Stimulated activated CD4-positive, alpha-beta T cell treated with anti-CD3 and anti-CD28 coated beads, TNF-alpha, amount 100 ng/mL, for 1 hour (primary cell): ENCODE data around the gene TEX54.
"Not testable (repeated sequence)": the region's sequence is repeated elsewhere in the genome, so short reads cannot be mapped to it uniquely, and the experiment has no call there.

Experiments
- DNase-seq, 3 donors: peaks; one replicate each; pipeline ENCODE4 v3.0.0-alpha.2; 2020; ENCODE audit warnings: low read depth in 3 of 3, low spot score in 1 of 3

The TEX54 gene

DNA sequence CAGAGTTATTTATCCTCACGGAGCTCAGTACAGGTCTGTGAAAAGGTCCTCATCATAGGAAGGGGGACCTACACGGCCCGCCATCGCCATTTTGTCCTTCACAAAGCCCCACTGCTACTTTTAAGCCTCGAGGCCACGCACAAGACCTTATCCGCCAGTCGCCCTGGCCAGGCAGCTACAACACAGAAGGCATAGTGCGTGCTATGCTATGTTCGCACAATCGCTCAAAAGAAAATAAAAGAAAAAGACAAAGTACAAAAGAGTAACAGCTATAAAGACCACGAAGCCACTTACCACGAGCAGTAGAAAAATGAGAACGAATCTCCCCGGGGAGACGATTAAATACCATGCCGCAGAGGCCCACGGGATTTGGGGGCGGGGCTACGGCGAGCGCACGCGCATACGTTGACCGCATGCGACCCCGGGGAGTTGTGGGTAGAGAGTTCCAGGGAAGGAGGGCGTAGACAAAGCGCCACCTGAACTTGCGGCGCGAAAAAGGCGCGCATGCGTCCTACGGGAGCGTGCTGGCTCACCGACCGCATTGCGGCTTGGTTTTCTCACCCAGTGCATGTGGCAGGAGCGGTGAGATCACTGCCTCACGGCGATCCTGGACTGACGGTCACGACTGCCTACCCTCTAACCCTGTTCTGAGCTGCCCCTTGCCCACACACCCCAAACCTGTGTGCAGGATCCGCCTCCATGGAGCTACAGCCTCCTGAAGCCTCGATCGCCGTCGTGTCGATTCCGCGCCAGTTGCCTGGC, 23.1 kb upstream of the TEX54 start:
- peak; percentile 97 to 99 (median 98) for DNase-seq

DNA sequence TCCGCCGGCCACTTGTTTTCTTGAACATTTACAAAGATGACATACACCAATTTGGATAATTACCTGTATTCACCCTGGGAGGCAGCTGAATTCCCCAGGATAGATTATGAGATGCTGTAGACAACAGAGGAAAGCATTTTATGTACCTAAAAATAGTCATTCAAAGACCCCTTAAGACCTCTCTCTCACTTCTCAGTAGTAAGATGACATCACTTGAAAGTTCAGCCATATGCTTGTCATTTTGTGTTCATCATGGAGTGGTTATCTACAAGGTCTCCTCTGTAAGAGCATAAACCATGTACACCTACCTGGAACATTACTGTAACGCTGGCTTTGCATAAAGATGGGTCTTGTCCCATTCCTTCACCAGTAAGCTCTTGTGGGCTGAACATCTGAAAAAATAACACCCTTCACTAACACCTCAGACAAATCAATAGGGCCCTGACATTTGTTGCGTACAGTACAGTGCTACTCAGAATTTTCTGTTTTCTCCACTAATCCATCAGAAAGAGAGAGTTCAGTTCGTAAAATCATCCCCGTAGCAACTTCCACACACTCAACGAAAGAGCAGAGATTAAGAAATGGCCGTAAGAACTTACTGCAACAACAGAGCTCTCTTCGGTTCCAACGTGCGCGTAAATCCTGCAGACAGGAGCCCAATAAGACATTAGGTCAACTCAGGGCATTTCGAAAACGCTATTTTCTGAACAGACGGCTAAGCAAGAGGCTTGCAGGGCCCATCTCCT, 22.4 kb upstream of the TEX54 start:
- DNase-seq: no peak

- DNase-seq: no peak
Measured at GRCh38 chr11:62854013-62854824, 21.6 kb upstream of the TEX54 start.

DNA sequence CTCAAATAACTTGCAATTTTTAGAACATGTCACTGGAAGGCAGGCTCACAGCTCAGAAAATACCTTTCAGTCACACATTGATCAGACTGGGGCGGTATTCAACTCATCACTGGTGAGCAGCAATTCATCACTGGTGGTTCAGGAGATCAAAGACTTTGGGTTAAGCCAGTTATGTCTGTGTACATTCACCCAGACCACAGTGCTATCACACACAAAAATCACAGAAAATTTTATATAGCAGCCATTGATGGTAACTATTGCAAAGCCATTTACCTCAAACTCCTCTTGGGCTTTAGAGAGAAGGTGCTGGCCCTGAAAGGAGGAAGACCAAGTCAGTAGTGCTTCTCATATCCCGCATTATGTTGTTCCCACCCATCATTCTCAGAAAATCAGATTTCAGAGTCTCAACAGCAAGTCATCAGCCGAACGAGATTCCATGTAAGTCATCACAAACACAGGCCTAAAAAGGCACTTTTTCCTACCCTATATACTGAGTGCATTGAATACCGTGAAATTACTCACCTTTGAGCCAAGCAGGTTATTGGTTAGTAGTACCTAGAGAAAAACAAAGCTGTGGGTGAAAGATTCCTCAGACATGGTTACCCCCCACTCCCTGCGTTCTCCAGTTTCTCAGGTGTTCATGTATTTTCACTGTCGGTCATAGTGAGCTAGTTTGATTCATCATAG, 20.8 kb upstream of the TEX54 start:
- DNase-seq: no peak

GRCh38 chr11:62852523-62853188, 20.0 kb upstream of the TEX54 start:
- no peak for DNase-seq

- no peak for DNase-seq
Measured at GRCh38 chr11:62851807-62852522, 19.3 kb upstream of the TEX54 start.

DNA sequence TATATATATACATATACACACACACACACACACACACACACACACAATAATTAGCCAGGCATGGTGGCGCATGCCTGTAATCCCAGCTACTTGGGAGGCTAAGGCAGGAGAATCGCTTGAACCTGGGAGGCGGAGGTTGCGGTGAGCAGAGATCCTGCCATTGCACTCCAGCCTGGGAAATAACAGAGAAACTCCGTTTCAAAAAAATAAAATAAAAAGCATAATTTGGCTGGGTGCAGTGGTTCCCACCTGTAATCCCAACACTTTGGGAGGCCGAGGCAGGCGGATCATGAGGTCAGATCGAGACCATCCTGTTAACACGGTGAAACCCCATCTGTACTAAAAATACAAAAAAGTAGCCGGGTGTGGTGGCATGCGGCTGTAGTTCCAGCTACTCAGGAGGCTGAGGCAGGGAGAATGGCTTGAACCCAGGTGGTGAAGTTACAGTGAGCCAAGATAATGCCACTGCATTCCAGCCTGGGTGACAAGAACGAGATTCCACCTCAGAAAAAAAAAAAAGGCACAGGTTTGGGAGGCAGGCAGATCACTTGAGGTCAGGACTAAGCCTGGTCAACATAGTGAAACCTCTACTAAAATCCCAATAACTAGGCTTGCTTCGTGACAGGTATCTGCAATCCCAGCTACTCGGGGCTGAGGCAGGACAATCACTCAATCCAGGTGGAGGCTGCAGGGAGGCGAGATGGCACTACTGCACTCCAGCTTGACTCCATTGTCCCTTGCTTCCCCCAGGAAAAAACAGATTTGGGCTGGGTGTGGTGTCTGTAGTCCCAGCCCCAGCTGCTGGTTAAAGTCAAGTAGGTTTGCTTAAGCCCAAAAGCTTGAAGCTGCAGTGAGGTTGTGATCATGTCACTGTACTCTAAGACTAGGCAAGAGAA, 18.5 kb upstream of the TEX54 start:
- no peak for DNase-seq

- no peak for DNase-seq
Measured at GRCh38 chr11:62847767-62848314, 15.2 kb upstream of the TEX54 start.

GRCh38 chr11:62846177-62846576, 13.5 kb upstream of the TEX54 start:
- DNase-seq: no peak

- no peak for DNase-seq
Measured at GRCh38 chr11:62844154-62844553, 11.5 kb upstream of the TEX54 start.

GRCh38 chr11:62843466-62843865, 10.8 kb upstream of the TEX54 start:
- no peak for DNase-seq

GRCh38 chr11:62842891-62843290, 10.2 kb upstream of the TEX54 start:
- not testable (repeated sequence) for DNase-seq

DNA sequence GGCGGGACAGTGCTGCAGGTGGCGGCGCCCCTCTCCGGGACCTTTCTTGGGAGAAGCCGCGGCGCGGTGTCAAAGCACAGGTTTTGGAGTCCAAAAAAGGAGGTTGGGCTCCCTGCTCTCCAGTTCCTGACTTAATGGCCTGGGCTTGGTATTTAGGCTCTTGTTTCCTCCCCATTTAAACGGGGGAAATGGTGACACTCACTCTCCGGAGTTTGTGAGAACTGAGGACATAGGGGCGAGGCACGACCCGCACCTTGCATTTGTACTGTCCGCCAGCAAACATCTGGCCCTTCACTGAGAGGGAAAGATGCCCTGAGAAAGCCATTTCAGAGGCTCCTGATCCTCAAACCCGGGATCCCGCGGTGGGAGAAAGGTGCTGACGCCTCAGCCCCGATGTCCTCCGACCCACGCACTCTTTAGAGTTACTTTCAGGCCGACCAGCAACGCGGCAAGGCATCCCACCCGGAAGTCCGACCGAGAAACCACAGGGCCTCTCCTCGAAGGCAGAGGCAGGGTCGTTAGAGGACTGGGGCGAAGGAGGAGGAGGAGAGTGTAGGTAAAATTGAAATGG, 9.6 kb upstream of the TEX54 start:
- DNase-seq: no peak

DNA sequence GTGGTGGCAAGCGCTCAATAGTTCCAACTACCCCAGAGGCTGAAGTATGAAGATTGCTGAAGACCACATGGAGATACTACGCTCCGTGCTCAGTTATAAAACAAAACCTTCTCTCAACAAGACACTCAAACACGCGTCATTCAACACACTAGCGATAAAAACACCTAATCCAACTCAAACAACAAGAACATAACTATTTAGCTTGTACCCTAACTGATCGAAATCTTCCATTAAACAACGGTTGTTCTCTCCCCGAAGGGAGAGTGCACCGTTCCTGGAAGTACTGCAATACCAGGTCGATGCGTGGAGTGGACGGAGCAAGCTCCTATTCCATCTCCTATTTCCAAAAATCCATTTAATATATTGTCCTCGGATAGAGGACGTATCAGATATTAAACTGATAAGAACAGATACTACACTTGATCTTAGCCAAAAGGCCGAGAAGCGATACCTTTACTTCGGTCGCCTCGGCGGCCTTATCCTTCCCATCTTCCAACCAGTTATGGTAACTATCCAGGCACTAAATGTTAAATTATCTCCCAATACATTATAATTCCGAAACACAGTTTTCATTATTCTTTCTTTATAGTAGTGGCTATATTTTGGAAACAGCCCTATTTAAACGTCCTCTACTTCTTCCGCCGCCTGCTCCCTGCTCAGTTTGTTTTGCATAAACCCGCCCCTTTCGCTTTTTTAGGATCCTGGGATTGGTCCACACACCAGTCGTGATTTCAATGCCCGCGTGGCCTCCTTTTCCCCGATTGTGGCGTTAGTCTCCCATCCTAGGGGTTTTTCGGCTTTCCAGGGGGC, 8.9 kb upstream of the TEX54 start:
- peak; percentile 71 to 75 (median 74) for DNase-seq

DNA sequence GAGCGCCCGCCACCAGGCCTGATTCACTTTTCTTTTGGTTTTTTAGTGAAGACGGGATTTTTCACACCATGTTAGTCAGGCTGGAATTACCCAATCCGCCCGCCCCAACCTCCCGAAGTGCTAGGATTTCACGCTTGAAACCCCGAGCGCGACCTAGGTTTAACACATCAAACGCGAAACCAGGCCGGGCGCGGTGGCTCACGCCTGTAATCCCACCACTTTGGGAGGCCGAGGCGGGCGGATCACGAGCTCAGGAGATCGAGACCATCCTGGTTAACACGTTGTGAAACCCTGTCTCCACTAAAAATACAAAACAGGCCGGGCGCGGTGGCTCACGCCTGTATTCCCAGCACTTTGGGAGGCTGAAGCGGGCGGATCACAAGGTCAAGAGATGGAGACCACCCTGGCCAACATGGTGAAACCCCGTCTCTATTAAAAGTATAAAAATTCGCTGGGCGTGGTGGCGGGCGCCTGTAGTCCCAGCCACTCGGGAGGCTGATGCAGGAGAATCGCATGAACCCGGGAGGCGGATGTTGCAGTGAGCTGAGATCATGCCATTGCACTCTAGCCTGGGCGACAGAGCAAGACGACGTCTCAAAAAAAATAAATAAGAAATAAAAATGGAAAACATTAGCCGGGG, 8.2 kb upstream of the TEX54 start:
- DNase-seq: peak; percentile 39 to 69 (median 42)

GRCh38 chr11:62839050-62839945, 6.7 kb upstream of the TEX54 start, which contains the start of gene WDR74:
Gene WDR74 (minus strand): TSS chr11:62839590. CDS start chr11:62839570, 20 bp downstream.
- peak; percentile 74 to 80 (median 77) for DNase-seq
